PC-9 (cell line): ENCODE results near the gene GPR150.

ENCODE experiments used
- CTCF ChIP-seq: fragments of 200-600 bp; sonication (generic); conservative IDR thresholded peaks from 2 replicates; pipeline ENCODE4 v1.6.1; 2017; ENCODE audit warnings: mixed run types, antibody characterized with exemption, mild to moderate bottlenecking, moderate library complexity
- EZH2 ChIP-seq: fragments of 200-600 bp; sonication (generic); IDR thresholded peaks from 2 replicates; pipeline ENCODE4 v1.8.0; 2017; ENCODE audit warnings: antibody characterized with exemption, low read depth

GRCh38 chr5:95647886-95648860, 28.3 kb downstream of the GPR150 start:
- no peak for TF ChIP-seq CTCF
- no peak for TF ChIP-seq EZH2
